Measurements from ENCODE around the gene FIGNL2. TPM values are rescaled to one million over a fixed set of nuclear protein-coding genes. Genes with fewer than 3 reads are reported as not detected.

The FIGNL2 gene
- total and polyA plus RNA-seq, 9 of the 15 experiments (the other 6 are each of a cell fraction or from before 2014, with no cell fraction given) = 0.01 TPM; not detected in 8

DNA sequence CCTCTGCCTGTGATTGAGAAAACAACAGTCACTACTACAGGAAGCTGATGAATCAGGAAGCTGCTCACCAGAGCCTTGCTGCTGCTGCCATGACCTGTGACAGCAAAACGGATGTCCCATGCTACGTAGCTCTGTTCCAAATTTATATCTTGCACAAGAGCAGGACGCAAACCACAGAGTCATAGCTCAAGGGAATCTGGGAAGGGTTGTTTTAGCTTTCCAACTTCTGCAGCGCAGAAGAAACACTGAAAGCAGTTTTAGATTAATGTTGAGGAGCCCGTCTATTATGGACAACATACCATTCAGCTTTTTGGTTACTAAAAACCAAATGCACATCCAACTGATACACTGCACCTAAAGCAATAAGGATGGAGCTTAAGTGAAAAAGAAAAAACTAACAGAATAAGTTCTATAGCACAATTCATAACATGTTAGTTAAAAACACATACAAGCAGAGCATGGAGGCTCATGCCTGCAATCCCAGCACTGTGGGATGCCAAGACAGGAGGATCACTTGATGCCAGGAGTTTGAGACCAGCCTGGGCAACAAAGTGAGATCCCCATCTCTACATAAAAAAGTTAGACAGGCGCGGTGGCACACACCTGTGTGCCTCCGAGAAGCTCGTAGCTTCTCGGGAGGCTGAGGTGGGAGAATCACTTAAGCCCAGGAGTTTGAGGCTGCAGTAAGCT is 37.6 kb upstream of the FIGNL2 start (continued):
- TF ChIP-seq ZBTB7A (IDR thresholded peaks at IDR 0.05; ENCODE audit: borderline replicate concordance, control insufficient read depth, low read depth, low read length) (no peak), MCM2 (IDR thresholded peaks at IDR 0.05; ENCODE audit: low read depth) (no peak), FOSL1 (tag; conservative IDR thresholded peaks at IDR 0.05) (peak; percentile 62; the same call in 1 of the 2 replicates), ZNF121 (CRISPR knock-in tag; conservative IDR thresholded peaks at IDR 0.05) (no peak), DMBX1 (CRISPR knock-in tag; IDR thresholded peaks at IDR 0.05; ENCODE audit: borderline replicate concordance) (no peak), BCL6 (CRISPR knock-in tag; IDR thresholded peaks at IDR 0.05) (no peak), CREB1 (IDR thresholded peaks at IDR 0.05) (no peak), CREB1 (CRISPR knock-in tag; IDR thresholded peaks at IDR 0.05) (peak; percentile 16; the same call in 1 of the 2 replicates), CEBPG (CRISPR knock-in tag; IDR thresholded peaks at IDR 0.05) (0 out of 2 replicates have a peak, but pooled peaks have one; percentile 32), CEBPG (tag; conservative IDR thresholded peaks at IDR 0.05 in 1 of 2, IDR thresholded peaks at IDR 0.05 in 1 of 2) (peak; percentile 68 to 84), TSC22D4 (tag; IDR thresholded peaks at IDR 0.05) (no peak), L3MBTL2 (IDR thresholded peaks at IDR 0.05) (peak; percentile 33; the same call in 1 of the 2 replicates), PRMT5 (CRISPR knock-in tag; IDR thresholded peaks at IDR 0.05) (no peak), MXI1 (IDR thresholded peaks at IDR 0.05; ENCODE audit: low read depth, low read length) (no peak), ZNF707 (CRISPR knock-in tag; conservative IDR thresholded peaks at IDR 0.05) (no peak), HNRNPK (IDR thresholded peaks at IDR 0.05; ENCODE audit: low read depth, low read length, poor library complexity, severe bottlenecking) (no peak), SREBF1 (IDR thresholded peaks at IDR 0.05; ENCODE audit: borderline replicate concordance, low read depth, low read length) (no peak), ARHGAP35 (IDR thresholded peaks at IDR 0.05; ENCODE audit: partially characterized antibody) (no peak), RAD21 (CRISPR knock-in tag; conservative IDR thresholded peaks at IDR 0.05 in 1 of 2, IDR thresholded peaks at IDR 0.05 in 1 of 2) (no peak), MAFF (IDR thresholded peaks at IDR 0.05; ENCODE audit: low read length) (no peak)
- TF ChIP-seq, protein P1, sequence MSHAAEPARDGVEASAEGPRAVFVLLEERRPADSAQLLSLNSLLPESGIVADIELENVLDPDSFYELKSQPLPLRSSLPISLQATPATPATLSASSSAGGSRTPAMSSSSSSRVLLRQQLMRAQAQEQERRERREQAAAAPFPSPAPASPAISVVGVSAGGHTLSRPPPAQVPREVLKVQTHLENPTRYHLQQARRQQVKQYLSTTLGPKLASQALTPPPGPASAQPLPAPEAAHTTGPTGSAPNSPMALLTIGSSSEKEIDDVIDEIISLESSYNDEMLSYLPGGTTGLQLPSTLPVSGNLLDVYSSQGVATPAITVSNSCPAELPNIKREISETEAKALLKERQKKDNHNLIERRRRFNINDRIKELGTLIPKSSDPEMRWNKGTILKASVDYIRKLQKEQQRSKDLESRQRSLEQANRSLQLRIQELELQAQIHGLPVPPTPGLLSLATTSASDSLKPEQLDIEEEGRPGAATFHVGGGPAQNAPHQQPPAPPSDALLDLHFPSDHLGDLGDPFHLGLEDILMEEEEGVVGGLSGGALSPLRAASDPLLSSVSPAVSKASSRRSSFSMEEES (CRISPR knock-in tag; IDR thresholded peaks at IDR 0.05) = peak; percentile 98
- TF ChIP-seq, protein P2, sequence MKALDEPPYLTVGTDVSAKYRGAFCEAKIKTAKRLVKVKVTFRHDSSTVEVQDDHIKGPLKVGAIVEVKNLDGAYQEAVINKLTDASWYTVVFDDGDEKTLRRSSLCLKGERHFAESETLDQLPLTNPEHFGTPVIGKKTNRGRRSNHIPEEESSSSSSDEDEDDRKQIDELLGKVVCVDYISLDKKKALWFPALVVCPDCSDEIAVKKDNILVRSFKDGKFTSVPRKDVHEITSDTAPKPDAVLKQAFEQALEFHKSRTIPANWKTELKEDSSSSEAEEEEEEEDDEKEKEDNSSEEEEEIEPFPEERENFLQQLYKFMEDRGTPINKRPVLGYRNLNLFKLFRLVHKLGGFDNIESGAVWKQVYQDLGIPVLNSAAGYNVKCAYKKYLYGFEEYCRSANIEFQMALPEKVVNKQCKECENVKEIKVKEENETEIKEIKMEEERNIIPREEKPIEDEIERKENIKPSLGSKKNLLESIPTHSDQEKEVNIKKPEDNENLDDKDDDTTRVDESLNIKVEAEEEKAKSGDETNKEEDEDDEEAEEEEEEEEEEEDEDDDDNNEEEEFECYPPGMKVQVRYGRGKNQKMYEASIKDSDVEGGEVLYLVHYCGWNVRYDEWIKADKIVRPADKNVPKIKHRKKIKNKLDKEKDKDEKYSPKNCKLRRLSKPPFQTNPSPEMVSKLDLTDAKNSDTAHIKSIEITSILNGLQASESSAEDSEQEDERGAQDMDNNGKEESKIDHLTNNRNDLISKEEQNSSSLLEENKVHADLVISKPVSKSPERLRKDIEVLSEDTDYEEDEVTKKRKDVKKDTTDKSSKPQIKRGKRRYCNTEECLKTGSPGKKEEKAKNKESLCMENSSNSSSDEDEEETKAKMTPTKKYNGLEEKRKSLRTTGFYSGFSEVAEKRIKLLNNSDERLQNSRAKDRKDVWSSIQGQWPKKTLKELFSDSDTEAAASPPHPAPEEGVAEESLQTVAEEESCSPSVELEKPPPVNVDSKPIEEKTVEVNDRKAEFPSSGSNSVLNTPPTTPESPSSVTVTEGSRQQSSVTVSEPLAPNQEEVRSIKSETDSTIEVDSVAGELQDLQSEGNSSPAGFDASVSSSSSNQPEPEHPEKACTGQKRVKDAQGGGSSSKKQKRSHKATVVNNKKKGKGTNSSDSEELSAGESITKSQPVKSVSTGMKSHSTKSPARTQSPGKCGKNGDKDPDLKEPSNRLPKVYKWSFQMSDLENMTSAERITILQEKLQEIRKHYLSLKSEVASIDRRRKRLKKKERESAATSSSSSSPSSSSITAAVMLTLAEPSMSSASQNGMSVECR (CRISPR knock-in tag; IDR thresholded peaks at IDR 0.05) = no peak

All from K562 (cell line).